VCaP (cell line): Measurements from ENCODE around the gene PHF21B.

ENCODE experiments used
- H3K27ac ChIP-seq: fragments of 450-650 bp; 2 replicates; pipeline ENCODE4 v1.5.1; 2017
- TF ChIP-seq, protein P1 (sequence below): fragments of 450-650 bp; conservative IDR thresholded peaks from 2 replicates; pipeline ENCODE4 v1.5.1; 2017; ENCODE audit warnings: mild to moderate bottlenecking, moderate library complexity

PHF21B gene

DNA sequence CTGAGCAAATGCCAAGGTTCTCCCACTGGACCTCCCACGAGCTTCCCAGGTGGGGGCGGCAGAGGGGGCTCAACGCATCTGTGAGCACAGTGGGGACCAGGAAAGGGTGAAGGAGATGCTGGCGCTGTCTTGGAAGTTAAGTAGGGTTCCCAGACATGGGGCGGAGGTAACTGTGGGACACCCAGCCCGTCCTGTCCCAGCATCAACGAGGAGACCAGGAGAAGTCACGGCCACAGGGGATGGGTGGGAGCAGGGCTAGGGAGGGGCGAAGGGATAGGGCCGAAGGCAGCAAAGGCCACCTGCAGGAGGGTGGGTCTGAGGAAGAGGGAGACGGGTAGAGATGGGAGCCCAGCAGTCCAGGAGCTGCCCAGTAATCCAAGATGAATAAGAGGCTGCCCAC is 70.4 kb downstream of the PHF21B start:
- no peak overlapping the region for H3K27ac ChIP-seq
- TF ChIP-seq, protein P1, sequence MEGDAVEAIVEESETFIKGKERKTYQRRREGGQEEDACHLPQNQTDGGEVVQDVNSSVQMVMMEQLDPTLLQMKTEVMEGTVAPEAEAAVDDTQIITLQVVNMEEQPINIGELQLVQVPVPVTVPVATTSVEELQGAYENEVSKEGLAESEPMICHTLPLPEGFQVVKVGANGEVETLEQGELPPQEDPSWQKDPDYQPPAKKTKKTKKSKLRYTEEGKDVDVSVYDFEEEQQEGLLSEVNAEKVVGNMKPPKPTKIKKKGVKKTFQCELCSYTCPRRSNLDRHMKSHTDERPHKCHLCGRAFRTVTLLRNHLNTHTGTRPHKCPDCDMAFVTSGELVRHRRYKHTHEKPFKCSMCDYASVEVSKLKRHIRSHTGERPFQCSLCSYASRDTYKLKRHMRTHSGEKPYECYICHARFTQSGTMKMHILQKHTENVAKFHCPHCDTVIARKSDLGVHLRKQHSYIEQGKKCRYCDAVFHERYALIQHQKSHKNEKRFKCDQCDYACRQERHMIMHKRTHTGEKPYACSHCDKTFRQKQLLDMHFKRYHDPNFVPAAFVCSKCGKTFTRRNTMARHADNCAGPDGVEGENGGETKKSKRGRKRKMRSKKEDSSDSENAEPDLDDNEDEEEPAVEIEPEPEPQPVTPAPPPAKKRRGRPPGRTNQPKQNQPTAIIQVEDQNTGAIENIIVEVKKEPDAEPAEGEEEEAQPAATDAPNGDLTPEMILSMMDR, result no peak

DNA sequence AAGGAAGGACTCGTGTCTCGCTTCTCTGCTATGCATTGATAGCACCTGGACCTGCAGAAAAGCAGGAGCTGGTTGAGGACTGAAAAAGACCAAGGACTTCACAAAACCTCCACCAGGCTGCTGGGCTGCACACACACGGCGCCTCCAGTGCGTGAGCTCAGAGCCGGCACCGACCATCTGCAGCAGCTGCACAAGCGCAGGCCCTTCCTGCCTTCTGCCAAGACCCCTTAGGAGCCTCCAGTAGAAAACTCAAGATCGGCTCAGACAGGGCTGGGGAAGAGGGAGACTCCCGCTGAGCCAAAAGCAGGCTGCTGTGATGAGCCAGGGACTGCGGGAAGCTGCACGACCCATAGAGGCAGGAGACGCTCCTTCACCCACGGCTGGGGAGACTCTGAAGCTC is 70.9 kb downstream of the PHF21B start:
- H3K27ac ChIP-seq, result no peak overlapping the region
- TF ChIP-seq, protein P1, result no peak

DNA sequence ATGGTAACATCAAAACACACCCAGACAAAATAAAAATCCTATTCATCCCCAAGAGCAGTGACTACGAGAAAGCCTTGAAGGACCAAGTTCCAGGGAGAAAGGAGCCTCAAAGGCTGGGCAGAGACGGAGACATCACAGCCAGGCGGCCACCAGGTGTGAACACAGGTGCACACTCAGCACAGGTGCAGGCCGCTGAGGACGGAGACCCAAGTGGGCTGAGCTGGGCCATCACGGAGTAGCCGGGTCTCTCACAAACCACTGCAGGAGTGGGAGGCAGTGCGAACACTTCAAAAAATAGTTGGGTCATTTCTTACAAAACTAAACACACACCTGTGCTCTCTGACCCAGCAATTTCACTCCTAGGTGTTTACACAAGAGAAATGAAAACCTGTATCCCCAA is 72.6 kb downstream of the PHF21B start:
- TF ChIP-seq, protein P1, result no peak
- no peak overlapping the region for H3K27ac ChIP-seq

DNA sequence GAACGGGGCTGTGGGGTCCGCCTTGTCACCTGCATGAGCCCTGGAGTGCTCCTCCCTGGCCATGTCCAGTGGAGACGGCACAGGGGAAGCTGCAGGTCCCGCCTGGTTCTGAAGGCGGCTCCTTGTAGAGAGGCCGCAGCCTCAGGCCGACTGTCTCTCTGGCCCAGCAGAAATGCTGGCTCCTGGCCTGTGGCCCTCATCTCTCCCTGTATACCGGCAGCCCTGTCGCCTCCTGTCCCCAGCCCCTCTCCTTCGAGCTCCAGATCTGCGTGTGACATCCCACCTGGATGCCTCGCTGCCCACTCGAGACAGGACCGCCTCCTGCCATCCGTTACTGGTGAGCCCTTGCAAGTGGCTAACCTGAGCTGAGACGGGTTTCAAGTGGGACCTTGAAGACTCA is 73.6 kb downstream of the PHF21B start:
- H3K27ac ChIP-seq, result no peak overlapping the region
- TF ChIP-seq, protein P1, result no peak

DNA sequence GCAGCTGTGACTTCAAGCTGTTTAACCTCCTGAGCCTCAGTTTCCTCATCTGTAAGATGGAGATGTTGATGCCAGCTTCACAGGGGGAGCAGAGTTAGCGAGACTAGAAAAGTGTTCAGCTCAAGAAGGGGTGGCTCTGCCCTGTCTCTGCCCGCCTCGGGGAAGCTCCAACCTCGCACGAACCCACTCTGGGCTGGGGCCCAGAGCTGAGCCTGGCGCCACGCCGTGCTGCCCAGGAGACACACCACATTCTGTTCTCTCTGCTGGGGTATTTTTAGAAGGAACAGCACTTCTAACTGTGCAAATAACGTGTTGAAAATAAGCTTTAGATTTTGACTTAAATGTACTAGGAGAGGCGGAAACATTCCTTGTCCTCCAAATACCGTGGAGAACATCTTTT is 74.1 kb downstream of the PHF21B start:
- TF ChIP-seq, protein P1, result no peak

DNA sequence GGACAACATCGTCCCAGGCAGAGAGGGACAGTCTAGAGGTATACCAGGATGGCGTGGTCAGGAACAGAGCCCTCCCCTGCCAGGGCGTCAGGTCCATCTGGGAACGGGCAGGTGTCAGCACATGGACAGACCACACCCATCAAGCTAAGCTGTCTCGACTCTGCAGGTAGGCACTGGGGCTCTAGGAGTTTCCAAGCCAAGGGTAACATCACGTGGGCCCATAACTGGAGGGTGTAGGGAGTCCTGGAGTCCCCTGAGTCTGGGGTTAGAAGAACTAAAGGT is 75.4 kb downstream of the PHF21B start:
- TF ChIP-seq, protein P1, result no peak
- H3K27ac ChIP-seq, result no peak overlapping the region

More for the DNA sequence above, 74.1 kb downstream of the PHF21B start:
- H3K27ac ChIP-seq, result no peak overlapping the region

DNA sequence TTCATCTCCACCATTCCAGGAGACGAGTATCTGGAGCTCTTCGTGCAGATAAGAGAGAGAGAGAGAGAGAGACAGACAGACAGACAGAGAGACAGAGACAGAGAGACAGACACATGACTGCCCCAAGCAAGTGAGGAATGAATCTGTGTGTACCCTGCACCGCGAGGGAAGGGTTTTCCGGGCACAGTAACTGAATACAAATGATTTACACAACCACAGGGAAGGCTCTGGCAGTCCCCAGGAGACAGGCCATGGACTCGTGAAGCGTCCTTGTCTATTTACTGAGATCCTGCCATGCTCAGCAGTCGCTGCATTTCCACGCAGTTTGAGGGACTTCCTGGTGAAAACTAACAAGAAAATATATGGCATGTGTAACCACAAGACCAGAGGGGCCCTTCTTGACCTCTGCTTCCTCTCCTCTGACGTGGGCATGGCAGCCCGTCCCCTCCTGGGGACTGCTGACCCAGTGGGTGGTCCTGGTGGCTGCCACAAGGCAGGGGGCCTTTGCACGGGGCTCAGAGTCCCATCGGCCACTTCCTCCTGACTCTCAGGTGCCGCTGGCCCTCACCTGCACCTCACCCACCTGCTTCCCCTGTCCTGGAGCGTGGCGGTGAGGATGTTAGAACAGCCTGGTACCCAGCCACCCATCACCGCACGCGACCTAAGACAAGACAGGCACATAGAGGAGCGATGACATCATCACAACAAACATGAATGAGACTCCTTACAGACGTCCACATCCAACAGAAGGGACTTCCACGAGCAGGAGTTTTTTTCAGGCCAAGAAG is 75.9 kb downstream of the PHF21B start:
- H3K27ac ChIP-seq, result no peak overlapping the region
- TF ChIP-seq, protein P1, result no peak
